NCI-H526 treated with DMSO at 0.1 percent for 48 hours (cell line): ENCODE results near the gene CDK18.
"Not testable (repeated sequence)": the region's sequence is repeated elsewhere in the genome, so short reads cannot be mapped to it uniquely, and the experiment has no call there.

Source experiments
- DNase-seq: peaks from one replicate; lab custom pipeline; 2025; lab: John Stamatoyannopoulos, UW

The CDK18 gene

DNA sequence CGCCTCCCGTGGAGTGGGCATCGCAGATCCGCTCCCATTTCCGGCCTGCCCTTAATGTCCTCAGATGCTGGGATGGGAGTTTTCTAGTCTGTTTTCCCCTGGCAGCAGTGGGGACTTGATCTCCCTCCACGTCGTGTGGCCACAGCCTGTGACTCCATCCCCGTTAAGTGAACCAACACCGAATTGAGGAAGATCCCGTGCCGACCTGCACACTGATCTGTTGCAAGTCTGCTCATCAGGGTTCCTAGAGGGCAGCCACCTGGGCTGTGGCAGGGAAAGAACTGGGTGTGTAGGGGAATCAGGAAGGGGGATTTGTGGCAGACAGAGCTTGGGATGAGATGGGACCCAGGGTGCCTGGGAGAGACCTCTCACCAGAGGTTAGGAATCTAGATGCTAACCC is 23.3 kb upstream of the CDK18 start:
- no peak for DNase-seq

DNA sequence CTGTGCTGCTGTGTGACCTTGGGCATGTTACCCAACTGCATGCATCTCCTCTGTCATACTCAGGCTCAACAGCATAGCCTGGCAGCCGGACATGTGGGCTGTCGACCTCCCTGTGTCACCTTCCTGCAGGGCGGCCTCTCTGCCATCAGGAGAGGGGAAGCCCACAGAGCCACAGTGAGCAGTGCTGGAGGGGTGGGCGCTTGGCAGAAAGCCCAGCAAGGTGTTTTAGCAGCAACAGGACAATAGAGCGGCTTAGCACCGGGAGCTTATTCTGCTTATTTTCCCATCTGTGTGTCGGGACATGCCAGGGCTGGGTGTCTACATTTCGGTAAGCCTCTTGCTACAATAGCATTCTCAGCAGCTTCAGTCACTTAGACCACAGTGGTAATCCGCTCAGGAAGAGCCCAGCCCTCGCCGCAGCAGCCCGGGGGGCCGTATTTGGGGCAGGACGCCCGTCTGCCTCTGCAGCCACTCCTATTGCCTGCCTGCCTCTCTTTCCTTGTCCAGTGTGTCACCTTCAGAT is 22.8 kb upstream of the CDK18 start:
- no peak for DNase-seq

- not testable (repeated sequence) for DNase-seq
Observed at GRCh38 chr1:205482587-205482986, 21.9 kb upstream of the CDK18 start.

DNA sequence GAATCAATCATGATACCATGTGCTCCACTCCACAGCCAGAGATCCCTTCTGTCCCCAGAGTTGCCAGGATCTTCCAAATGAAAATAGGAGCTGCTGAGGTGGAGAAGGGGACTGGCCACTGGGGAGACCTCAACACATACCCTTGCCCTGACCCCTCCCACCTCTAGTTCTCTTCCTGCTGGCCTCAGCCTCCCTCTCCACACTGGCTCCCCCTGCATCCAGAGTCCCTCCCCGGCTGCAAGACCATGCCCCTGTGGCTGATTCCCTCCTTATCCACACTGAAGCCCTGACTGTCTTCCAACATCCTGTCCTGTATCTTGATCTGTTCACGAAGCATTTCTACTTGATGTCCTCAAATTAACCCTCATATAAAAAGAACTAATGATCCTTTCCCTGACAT is 21.1 kb upstream of the CDK18 start:
- no peak for DNase-seq

DNA sequence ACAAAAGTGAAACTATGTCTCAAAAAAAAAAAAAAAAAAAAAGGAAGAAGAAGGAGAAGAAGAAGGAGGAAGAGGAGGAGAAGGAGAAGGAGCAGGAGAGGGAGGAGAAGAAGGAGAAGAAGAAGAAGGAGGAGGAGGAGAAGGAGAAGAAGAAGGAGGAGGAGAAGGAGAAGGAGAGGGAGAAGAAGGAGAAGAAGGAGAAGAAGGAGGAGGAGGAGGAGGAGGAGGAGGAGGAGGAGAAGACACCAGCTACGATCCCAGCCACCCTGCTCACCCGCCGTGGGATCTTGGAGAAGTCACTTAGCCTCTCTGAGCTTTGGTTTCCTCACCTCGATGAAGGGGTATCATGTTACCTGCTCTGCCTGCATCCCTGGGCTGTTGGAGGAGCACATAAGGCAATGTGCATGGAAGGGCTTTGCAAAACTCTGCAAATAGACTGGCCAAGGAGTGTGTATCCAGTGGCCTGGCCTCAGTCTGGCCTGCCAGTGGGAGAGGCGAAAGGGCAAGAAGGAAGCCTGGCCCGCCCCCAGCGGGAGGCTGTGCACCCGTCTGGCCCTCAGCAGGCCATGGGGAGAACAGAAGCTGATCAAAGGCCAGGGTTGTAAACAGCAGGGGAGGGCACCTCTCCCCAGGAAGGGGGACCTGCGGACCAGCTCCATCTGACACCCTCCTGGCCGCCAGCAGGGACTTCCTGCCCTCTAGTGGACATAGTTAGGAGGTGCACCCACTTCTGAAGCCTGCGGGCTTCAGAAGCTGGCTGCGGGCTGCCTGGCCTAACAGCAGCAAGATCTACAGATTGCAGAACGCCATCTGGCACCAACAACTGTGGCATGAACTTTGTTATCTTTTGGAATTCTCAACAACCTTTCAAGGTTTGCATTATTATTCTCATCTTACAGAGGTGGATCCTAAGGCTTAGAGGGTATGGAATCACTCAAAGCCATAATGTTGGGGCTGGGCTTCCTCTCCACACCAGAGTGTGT is 19.2 kb upstream of the CDK18 start:
- peak; percentile 28 for DNase-seq

- DNase-seq, result no peak
Observed at GRCh38 chr1:205486258-205486657, 18.2 kb upstream of the CDK18 start.

GRCh38 chr1:205488074-205488723 is 16.3 kb upstream of the CDK18 start:
- DNase-seq, result peak; percentile 4

- DNase-seq, result no peak
Observed at GRCh38 chr1:205491794-205492193, 12.7 kb upstream of the CDK18 start.

- peak; percentile 8 for DNase-seq
Observed at GRCh38 chr1:205492201-205492667, 12.2 kb upstream of the CDK18 start.

- no peak for DNase-seq
Observed at GRCh38 chr1:205492774-205493173, 11.7 kb upstream of the CDK18 start.

DNA sequence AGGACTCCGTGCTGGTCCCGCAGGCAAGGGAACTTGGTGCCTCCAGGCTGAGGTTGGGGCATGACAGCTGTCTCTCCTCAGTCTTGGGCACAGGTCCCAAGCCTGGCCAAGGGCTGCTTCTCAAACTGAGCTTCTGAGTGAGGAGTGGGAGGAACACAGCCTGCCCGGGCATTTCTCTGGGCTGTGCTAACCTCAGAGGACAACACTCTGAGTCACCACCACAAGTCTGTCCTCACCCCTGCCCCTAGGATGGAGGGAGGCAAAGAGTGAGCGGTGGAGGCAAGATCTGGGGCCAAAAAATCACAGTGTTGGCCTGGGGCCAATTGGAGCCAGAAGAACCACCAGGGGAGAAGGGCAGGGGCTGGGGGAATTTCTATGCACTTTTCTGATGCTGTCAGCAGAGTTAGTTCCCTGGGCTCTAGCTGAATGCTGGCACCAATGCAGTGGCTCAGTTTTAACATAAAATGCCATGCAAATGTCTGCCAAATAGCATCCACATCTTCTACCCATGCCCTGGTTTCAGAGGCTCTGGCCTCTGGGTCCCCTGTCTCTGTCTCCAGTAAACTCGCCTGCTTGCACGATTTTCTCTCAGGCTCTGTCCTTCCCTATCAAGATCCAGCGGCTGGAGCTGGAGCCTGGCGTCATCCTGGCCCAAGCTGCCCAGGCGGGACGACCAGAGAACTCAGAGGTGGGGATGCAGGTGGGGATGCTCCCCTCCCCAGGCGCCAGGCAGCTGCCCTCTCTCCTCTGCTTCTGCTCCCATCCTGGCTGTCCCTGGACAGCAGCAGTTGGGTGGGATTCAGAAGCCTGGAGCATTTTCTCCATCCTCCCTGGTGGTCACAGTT is 11.0 kb upstream of the CDK18 start:
- no peak for DNase-seq

- no peak for DNase-seq
Observed at GRCh38 chr1:205494115-205494514, 10.4 kb upstream of the CDK18 start.

DNA sequence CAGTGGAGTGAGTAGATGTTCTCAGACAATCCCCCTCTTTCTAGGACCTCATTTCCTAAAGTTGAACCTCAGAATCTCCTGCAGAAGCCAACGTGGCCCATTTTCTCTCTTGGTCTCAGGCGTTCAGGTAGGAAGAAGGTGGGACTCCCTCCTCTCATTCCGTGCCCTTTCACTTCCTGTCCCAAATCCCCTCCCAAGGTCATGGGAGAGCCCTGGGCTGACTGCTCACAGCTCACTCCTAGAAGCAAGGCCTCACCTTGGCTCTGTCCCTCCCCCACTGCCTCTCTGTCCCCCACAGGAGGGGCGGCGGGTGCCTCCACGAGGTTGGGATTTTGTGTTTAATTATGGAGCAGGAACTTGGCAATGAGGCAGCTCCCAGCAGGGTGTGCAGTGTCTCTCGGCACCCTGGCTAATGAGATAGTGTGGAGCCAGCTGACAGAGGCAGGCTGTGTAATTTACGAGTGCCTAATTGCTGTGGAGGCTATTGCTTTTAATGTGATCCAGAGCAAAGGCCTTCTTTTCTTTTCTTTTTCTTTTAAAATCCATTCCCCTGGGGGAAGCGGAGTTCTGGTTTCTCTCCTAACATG is 9.1 kb upstream of the CDK18 start:
- no peak for DNase-seq

DNA sequence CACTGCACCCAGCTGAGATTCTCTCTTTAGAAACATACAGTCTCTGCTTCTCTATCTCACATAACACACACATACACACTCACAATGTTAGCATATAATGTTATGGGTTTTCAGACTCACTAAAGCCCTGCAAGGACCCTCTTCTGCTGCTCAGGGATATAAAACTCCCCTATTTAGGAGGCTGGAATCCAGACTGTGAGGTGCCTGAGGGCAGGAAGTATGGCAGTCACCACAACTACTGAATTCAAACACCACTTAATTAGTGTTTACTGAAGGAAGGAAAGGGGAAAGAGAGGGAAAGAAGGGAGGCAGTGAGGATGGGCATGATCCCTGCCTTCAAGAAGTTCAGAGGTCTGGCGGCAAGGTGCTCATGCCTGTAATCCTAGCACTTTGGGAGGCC is 7.8 kb upstream of the CDK18 start:
- no peak for DNase-seq

DNA sequence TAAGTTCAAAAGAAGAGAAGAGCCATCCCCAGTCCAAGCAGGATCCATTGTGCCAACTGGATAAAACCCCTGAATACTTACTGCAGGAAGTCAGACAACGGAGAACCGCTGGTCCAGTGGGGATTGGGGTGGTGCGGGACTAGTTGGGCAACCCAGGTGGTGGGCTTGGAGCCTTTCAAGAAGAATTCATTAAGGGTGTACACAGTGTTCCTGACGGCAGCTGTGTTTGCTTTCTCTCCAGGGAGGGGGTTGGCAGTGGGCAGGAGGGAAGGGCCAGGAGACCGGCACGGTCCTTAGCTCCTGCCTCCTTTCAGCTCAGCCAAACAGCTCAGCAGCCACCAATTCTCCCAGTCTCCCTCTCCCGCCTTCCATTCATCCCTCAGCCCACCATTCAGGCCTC is 7.1 kb upstream of the CDK18 start:
- DNase-seq, result no peak

- no peak for DNase-seq
Observed at GRCh38 chr1:205499789-205500188, 4.7 kb upstream of the CDK18 start.

DNA sequence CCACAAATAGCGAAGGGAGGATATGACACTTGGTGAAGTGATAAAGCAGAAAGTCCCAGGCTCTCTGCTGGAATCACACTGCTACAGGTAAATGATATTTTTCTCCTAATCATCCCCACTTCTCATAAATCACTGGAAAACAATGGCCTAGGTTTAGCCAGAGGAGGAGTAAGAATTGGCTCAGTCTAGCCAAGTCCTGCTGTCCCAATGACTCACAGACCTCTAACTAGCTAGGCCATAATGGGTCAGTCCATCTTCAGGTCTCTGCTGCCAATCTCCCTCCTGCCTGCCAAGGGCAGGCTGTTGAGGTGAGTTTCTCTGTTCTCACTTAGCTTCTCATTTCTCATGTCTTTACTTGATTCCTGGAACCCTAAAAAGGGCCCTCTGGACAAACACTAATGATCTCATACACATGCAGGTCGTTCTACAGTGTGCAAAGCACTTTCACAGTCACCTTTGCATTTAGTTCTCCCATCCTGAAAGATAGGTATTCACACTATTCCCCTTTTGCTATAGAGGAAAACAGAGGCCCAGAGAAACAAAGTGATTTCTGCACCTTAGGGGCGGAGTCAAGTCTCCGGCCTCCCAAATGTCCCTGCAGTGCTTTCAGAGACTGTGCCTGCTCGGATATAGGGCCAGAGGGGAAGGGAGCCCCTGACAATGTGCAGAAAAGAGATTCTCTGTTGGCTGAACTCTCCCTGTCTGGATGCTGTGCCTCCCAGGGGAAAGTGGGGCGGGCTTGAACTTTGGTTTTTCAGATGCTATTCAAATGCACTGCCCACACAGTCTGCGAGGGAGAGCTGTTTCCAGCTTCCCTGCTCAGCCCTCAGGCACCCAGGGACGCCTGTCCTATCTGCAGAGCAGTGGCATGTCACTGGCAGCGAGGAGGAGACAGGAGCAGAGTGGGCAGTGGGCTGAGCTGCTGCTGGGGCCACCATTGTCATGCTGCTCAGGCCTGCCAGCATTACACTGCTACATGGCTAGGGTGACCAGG is 3.9 kb upstream of the CDK18 start:
- DNase-seq, result no peak

GRCh38 chr1:205502111-205502810 is 2.2 kb upstream of the CDK18 start:
- no peak for DNase-seq

DNA sequence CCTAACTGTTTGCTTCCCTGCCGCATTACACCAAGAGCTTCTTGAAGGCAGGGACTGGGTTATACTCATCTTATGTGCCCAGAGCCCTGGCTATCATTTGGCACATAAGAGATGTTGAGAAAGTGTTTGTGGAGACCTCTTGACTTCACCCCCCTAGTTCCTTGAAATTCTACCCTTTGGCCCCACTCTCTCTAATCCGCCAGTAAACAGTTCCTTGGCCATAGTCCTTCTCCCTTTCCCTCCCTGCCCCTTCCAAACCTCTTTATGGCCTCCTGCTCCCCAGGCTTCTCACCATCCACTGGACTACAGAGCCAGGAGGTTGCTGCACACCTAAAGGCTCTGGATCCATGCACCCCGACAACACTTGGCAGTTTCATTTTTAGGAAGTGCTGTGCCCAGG is 1.5 kb upstream of the CDK18 start:
- DNase-seq, result no peak
